GM12891 (cell line): Measurements from ENCODE around the gene SUZ12.
"Not testable (repeated sequence)": the region's sequence is repeated elsewhere in the genome, so short reads cannot be mapped to it uniquely, and the experiment has no call there.

Source experiments
- DNase-seq: peaks from one replicate; pipeline ENCODE4 v3.0.0; 2011; ENCODE audit warnings: low spot score; ENCODE audit not compliant: insufficient read length
- FAIRE-seq: peaks from 2 replicates; lab custom pipeline; 2011; peaks lifted over from hg19 to GRCh38; lab: Jason Lieb, UNC
- PAX5 ChIP-seq: IDR thresholded peaks from 2 replicates; pipeline ENCODE4 v1.6.1; 2011; ENCODE audit warnings: low read length, moderate library complexity, mild to moderate bottlenecking; ENCODE audit not compliant: insufficient read depth, severe bottlenecking
- POLR2A ChIP-seq: IDR thresholded peaks from 2 replicates; pipeline ENCODE4 v1.6.1; 2011; ENCODE audit warnings: low read depth, low read length, control low read depth
- POLR2AphosphoS5 ChIP-seq: IDR thresholded peaks from 2 replicates; pipeline ENCODE4 v1.6.1; 2011; ENCODE audit warnings: low read depth, low read length, control low read depth
- POU2F2 ChIP-seq: IDR thresholded peaks from 2 replicates; pipeline ENCODE4 v1.6.1; 2011; ENCODE audit warnings: low read depth, mild to moderate bottlenecking, control low read depth, low read length, moderate library complexity
- SPI1 ChIP-seq: IDR thresholded peaks from 2 replicates; pipeline ENCODE4 v1.6.1; 2011; ENCODE audit warnings: low read depth, low read length, control low read depth
- TAF1 ChIP-seq: IDR thresholded peaks from 2 replicates; pipeline ENCODE4 v1.6.1; 2011; ENCODE audit warnings: low read depth, low read length, control low read depth

Gene SUZ12

GRCh38 chr17:32015245-32016013 is 78.6 kb downstream of the SUZ12 start:
- TF ChIP-seq POU2F2 (no peak), TAF1 (no peak), POLR2A (no peak), PAX5 (no peak), SPI1 (no peak), POLR2AphosphoS5 (no peak)
- FAIRE-seq (no peak), DNase-seq (no peak)

GRCh38 chr17:32016231-32016630 is 79.4 kb downstream of the SUZ12 start:
- no peak for DNase-seq
- no peak for FAIRE-seq
- TF ChIP-seq POLR2AphosphoS5 (no peak), POU2F2 (no peak), TAF1 (no peak), PAX5 (no peak), SPI1 (no peak), POLR2A (no peak)

DNA sequence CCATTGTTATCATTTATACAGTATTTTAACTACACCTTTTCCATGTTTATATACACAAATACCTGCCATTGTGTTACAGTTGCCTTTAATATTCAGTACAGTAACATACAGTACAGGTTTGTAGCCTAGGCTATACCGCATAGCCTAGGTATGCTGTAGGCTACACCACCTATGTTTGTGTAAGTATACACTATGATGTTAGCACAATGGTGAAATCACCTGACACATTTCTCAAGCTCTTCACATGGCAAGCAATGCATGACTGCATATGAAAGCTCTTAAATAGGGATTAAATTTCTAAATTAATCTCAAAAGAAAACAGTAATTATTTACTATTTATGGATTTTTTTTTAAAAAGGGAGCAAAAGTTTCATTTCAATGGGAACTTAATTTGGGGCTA is 82.4 kb downstream of the SUZ12 start:
- DNase-seq (no peak), FAIRE-seq (no peak)
- TF ChIP-seq POU2F2 (no peak), TAF1 (no peak), POLR2A (no peak), SPI1 (no peak), POLR2AphosphoS5 (no peak), PAX5 (no peak)

- no peak for TF ChIP-seq POLR2A
- TF ChIP-seq PAX5, result no peak
- TF ChIP-seq POU2F2, result no peak
- no peak for TF ChIP-seq TAF1
- TF ChIP-seq SPI1, result no peak
- no peak for TF ChIP-seq POLR2AphosphoS5
- no peak for DNase-seq
- no peak for FAIRE-seq
Observed at GRCh38 chr17:32020943-32021614, 84.3 kb downstream of the SUZ12 start.

- DNase-seq (no peak), FAIRE-seq (no peak)
- TF ChIP-seq SPI1 (no peak), POLR2A (no peak), TAF1 (no peak), POLR2AphosphoS5 (no peak), POU2F2 (no peak), PAX5 (no peak)
Observed at GRCh38 chr17:32021615-32021955, 84.8 kb downstream of the SUZ12 start.

DNA sequence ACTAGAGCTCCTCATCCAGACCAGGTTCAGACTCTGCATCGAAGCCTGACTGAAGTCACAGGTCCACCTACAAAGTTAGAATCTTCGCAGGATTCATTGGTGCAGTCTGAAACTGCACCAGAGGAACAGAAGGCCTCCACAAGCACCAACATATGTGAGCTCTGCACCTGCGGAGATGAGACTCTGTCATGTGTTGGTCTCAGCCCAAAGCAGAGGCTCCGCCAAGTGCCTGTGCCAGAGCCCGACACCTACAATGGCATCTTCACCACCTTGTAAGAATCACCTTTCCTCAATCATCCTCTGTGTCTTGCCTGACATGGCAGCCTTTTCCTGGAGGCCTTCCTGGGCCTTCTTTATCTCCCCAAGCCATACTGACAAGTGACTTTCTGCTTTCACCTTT is 85.7 kb downstream of the SUZ12 start:
- not testable (repeated sequence) for DNase-seq, FAIRE-seq

- FAIRE-seq, DNase-seq: not testable (repeated sequence)
Observed at GRCh38 chr17:32027271-32027670, 90.5 kb downstream of the SUZ12 start.

- TF ChIP-seq POLR2A (no peak), POLR2AphosphoS5 (no peak), PAX5 (no peak), SPI1 (no peak), TAF1 (no peak), POU2F2 (no peak)
- FAIRE-seq (no peak), DNase-seq (no peak)
Observed at GRCh38 chr17:32033223-32033622, 96.4 kb downstream of the SUZ12 start.

- FAIRE-seq, DNase-seq: not testable (repeated sequence)
- peak; percentile 32; the same call in 1 of the 2 replicates for TF ChIP-seq SPI1
Observed at GRCh38 chr17:32033812-32034211, 97.0 kb downstream of the SUZ12 start.

DNA sequence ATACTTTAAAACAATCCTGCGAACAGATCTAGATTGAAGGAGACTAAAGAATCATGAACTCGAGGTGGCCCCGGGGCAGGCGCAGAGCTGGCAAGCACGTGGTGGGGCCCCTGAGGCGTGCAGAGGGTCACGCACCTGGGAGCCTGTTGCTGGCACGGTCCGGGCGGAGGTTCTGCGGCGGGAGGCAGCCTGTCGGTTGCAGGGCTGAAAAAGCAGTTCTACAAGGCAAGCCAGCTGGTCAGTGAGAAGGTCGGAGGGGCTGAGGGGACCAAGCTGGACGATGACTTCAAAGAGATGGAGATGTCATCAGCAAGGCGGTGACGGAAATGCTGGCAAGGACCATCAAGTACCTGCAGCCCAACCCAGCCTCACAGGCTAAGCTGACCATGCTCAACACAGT is 103.4 kb downstream of the SUZ12 start:
- FAIRE-seq, result not testable (repeated sequence)

DNA sequence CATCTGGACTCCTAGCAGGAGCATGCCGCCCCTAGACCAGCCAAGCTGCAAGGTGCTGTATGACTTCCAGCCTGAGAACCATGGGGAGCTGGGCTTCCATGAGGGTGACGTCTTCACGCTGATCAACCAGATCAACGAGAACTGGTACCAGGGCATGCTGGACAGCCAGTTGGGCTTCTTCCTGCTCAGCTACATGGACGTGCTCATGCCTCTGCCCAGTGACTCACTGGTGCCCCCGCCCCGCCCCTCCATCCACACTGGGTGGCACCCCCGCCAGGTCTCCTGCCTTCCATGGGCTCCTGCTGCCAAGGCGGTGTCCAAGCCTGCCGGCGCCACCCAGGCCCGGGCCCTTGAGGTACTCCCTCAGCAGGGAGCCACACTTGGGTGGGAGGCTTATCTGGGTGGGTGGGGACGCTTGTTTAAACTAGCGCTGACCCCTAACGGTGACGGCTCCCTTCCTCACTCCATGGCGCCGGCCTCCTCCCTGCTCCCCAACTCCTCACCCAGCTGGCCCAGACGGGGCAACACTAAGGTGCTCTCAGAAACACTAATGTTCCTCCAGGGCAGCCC is 104.6 kb downstream of the SUZ12 start:
- DNase-seq, FAIRE-seq: not testable (repeated sequence)

More for the DNA sequence above, 103.4 kb downstream of the SUZ12 start:
- not testable (repeated sequence) for DNase-seq

GRCh38 chr17:32042266-32042665 is 105.5 kb downstream of the SUZ12 start:
- DNase-seq, FAIRE-seq: not testable (repeated sequence)

GRCh38 chr17:32045611-32046010 is 108.8 kb downstream of the SUZ12 start:
- FAIRE-seq, DNase-seq: not testable (repeated sequence)

GRCh38 chr17:32047663-32048062 is 110.9 kb downstream of the SUZ12 start:
- not testable (repeated sequence) for FAIRE-seq, DNase-seq
